Left renal cortex interstitium (tissue), 4 donors: ENCODE results near the gene BCAS4. TPM values are rescaled to one million over a fixed set of nuclear protein-coding genes. Genes with fewer than 3 reads are reported as not detected.

Experiments
- polyA plus RNA-seq, 4 donors: library from polyadenylated mRNA; unstranded; fragments of 120-200 nt; gene quantifications; one replicate each; pipeline ENCODE4 v1.2.1, GENCODE V29; 2013; ENCODE audit not compliant: insufficient read length in 4 of 4

The BCAS4 gene
- polyA plus RNA-seq, 4 donors, result 5.1 to 5.8 (median 5.4) TPM

Other genes starting within 250 kb of the BCAS4 start
- 1 to 10 TPM; 6.4 to 10.0 (median 8.0) TPM for gene RIPOR3, start 103.5 kb upstream of the BCAS4 start, polyA plus RNA-seq
- gene PARD6B, start 63.5 kb upstream of the BCAS4 start, polyA plus RNA-seq, result 10 to 100 TPM; 19.1 to 26.8 (median 22.8) TPM
- 100 to 1,000 TPM; 112 to 122 (median 116) TPM for gene ADNP, start 136.4 kb downstream of the BCAS4 start, polyA plus RNA-seq
- 10 to 100 TPM; 55.6 to 70.9 (median 66.6) TPM for gene DPM1, start 163.5 kb downstream of the BCAS4 start, polyA plus RNA-seq
- gene MOCS3, start 163.8 kb downstream of the BCAS4 start, polyA plus RNA-seq, result 1 to 10 TPM; 4.5 to 5.6 (median 5.0) TPM
- gene KCNG1, start 228.0 kb downstream of the BCAS4 start, polyA plus RNA-seq, result 1 to 10 TPM; 3.3 to 9.4 (median 6.2) TPM